HG03520 (cell line): Measurements from ENCODE around the gene MIA.
"Not testable (repeated sequence)": the region's sequence is repeated elsewhere in the genome, so short reads cannot be mapped to it uniquely, and the experiment has no call there.

Source experiments
- ATAC-seq: cut with Tn5 transposase; IDR thresholded peaks from one replicate; pipeline ENCODE4 v1.9.1; 2021; ENCODE audit warnings: mild to moderate bottlenecking, moderate library complexity; ENCODE audit not compliant: unreplicated experiment

Gene MIA

DNA sequence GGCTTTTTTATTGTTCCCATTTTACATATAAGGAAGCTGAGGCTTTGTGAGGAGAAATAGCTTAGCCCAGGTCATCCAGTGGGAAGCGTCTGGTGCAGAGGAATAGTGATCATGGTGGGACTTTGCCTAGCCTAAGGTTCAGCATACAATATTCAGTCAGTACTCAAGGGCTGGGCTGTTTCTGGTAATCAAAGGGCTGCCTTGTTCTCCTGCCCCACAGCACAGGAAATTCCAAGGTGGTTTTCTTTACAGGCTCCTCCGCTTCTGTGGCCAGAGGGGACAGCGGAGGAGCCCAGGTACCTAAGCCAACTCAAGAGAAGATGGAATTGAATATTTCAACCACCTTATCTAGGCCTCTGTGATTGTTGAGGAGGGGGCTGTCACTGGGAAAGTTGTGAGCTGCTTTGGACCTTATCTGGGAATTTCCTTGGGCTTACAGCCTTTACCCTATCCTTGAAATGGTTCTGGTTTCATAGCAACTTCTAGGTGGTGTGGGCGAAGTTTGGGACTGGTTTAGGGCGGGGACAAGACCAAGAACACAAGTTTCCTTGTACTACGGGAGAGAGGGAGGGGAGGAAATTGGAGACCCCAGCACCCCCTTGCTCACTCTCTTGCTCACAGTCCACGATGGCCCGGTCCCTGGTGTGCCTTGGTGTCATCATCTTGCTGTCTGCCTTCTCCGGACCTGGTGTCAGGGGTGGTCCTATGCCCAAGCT lies at the start of gene MIA:
Gene MIA, plus strand, starts transcription at position 606 of the 716 bp plus-strand sequence. Its CDS starts 22 bp downstream, at position 628.
- no peak for ATAC-seq

DNA sequence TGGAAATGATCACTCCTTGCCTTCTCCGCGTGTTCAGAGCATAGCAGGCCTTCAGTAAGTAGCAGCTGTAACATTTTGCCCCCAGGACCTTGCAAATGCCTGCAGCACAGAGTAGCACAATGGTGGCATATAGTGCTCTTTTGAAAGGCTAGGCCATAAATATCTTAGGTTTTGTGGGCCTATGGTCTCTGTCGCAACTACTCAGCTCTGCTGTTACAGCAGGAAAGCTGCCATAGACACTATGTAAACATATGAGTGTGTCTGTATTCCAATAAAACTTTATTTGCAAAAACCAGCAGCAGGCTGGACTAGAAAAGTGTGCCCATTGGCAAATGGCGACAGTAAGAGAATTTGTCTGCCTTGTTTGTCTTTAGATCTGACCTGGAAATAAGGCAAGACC lies 49.0 kb upstream of the MIA start:
- no peak for ATAC-seq

DNA sequence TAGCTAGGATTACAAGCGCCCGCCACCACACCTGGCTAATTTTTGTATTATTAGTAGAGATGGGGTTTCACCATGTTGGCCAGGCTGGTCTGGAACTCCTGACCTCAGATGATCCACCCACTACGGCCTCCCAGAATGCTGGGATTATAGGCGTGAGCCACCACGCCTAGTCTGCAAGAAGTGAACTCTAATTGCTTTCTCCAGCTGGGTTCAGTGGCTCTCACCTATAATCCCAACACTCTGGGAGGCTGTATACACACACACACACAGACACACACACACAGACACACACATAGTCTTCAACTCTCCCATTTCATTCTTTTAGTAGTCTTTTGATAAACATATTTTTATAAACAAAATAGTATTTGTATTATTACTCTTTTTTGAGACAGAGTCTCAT lies 45.3 kb upstream of the MIA start:
- not testable (repeated sequence) for ATAC-seq

DNA sequence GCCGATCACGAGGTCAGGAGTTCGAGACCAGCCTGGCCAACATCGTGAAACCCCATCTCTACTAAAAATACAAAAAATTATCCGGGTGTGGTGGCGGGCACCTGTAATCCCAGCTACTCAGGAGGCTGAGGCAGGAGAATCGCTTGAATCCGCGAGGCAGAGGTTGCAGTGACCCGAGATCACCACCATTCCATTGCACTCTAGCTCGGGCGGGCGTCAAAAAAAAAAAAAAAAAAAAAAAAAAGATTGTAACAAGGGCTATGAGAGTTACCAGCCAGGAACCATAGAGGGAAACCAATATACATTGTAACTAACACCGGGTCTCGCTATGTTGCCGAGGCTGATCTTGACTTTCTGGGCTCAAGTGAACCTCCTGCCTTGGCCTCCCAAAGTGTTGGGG lies 43.0 kb upstream of the MIA start:
- ATAC-seq: not testable (repeated sequence)

DNA sequence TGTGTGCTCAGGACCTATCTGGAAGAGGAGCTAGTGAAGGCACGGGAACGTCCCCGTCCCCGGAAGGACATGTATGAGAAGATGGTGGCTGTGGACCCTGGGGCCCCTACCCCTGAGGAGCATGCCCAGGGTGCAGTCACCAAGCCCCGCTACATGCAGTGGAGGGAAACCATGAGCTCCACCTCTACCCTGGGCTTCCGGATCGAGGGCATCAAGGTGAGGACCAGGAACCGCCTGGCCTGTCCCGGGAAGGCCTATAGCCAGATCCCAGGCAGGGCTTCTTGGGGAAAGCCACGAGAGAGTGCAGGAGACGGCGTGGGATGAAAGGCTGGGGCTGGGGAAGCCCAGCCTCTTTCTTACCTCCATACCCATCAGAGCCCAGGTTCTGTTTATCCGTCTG lies 42.2 kb upstream of the MIA start:
- ATAC-seq: no peak

DNA sequence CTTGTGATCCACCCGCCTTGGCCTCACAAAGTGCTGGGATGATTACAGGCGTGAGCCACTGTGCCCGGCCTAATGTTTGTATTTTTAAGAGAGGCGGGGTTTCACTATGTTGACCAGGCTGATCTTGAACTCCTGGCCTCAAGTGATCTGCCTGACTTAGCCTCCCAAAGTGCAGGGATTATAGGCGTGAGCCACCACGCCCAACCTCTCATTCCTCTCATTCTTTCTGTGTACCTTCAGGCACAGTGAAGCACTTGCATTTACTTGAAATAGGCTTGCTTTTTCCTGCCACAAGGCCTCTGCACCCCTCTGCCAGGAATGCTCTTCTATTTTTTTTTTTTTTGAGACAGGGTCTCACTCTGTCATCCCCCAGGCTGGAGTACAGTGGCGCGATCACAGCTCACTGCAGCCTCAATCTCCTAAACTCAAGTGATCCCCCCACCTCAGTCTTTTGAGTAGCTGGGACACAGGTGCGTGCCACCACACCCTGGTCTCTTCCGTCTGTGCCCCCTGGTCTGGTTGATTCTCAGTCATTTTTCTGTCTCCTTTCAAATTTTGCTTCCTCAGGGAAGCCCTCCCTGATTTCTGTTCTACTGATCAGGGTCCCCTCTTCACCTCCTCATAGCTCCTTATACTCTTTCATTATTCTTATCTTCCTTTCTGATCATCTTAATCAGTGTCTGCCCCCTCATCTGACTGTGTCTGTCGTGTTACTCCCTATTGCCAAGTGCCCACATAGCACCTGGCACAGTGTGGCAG lies 40.1 kb upstream of the MIA start:
- ATAC-seq: no peak

DNA sequence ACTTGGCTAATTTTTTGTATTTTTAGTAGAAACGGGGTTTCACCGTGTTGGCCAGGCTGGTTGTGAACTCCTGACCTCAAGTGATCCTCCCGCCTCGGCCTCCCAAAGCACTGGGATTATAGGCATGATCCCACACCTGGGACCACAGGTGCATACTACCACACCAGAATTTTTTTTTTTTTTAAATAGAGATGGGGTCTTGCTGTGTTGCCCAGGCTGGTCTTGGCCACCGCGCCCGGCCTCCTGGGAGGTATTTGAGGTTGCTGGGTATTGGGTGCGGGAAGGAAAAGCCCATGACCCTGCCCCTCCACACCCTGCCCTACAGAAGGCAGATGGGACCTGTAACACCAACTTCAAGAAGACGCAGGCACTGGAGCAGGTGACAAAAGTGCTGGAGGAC lies 38.7 kb upstream of the MIA start:
- no peak for ATAC-seq

DNA sequence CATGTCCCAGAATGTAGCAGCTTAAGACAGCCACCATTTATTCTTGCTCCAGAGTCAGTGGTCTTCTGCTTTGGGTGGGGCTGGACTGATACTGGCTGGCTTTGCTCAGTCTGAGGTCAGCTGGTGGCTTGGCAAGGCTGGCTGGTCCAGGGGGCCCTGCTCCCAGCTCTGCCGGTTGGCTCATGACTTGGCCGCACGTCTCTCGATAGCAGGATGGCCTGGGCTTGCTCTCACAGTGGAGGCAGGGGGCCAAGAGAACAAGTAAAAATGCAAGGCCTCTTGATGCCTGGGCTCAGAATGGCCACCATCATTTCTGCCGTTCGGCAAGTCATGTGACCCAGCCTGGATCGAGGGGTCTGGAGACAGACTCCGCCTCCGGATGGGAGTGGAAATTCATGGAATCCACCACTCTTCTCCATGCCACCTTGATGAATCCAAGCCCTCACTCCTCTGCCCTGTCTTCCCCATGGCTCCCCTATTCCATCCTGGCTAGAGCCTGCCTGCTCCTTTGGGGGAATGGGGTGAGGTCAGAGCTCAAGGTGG lies 38.1 kb upstream of the MIA start:
- no peak for ATAC-seq

DNA sequence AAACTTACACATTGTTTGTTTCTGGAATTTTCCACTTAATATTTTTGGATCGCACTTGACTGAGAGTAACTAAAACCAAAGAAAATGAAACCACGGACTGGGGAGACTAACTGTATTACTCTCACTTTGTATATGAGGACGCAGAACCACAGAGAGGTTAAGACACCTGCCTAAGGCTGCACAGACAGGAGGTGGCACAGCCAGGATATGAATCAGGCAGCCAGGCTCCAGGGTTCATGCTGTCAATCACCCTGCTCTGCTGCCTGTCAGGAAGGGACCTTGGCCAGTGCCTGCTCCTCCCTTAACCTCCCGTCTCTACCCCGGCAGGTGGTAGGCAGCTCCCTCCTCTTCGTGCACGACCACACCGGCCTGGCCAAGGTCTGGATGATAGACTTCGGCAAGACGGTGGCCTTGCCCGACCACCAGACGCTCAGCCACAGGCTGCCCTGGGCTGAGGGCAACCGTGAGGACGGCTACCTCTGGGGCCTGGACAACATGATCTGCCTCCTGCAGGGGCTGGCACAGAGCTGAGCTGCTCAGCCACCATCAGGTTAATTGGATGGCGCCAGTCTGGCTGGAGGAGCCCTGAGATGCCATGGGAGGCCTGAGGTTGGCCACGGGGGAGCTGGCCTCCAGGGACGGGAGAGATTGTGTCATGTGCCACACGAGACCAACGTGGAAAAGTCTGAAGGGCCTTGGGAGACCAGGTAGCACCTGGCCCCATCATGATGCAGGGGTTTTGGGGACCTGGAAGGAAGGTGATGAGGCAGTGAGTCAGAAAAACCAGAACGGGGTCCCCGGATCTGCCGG lies 36.1 kb upstream of the MIA start:
- ATAC-seq: no peak

DNA sequence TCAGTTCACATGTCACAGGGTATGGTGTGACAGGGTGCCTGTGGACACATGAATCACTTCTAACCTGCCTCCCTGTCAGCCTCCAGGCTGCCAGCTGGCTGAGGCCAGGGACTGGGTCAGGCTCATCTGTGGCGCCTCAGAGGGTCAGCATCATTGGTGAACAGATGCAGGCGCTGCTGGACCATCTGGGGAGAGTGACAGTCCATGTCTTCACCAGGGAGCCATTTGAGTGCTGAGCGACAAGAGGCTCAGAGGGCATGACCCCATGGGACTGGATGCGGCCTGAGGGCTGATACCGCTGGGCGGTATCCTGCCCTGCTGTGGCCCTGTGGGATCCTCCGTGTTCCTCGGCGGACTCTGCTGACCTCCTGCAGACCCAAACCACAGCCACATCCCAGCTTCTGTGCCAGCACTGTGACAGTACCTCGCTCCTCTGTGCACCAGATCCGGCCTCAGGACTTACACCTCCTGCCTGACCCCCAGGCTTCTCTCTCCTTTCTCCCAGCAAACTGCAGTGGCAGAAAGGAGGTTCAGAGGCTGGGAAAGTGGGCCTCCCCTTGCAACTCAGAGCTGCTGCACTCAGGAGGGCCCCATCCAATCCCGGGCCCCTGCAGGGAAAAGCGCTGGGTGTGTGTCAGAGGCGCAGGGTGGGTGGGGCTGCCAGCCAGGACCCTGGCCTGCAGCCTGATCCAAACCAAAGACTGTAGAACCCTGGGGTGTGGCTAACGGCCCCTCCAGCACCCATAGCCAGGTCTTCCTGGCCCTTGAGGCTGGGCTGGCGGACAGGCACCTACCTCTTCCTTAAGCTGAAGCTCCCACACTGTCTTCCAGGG lies 35.2 kb upstream of the MIA start:
- ATAC-seq: no peak

DNA sequence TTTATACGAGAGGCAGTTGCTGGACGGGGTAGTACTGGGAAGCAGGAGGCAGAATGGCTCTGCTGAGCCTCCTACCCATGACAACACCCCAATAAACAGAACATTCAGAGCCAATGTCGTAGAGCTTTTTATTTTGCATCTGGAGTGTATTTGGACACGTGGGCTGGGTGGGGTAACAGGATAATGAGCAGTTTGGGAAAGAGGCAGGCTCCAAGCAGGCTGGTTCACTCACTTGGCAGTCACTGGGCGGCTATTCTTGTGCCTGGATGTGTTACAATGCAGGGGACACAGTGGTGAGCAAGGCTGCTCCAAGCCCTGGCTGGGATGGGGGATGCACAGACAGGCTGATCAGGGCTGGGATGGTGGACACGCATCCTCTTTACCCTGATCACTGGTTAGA lies 34.6 kb upstream of the MIA start:
- no peak for ATAC-seq

DNA sequence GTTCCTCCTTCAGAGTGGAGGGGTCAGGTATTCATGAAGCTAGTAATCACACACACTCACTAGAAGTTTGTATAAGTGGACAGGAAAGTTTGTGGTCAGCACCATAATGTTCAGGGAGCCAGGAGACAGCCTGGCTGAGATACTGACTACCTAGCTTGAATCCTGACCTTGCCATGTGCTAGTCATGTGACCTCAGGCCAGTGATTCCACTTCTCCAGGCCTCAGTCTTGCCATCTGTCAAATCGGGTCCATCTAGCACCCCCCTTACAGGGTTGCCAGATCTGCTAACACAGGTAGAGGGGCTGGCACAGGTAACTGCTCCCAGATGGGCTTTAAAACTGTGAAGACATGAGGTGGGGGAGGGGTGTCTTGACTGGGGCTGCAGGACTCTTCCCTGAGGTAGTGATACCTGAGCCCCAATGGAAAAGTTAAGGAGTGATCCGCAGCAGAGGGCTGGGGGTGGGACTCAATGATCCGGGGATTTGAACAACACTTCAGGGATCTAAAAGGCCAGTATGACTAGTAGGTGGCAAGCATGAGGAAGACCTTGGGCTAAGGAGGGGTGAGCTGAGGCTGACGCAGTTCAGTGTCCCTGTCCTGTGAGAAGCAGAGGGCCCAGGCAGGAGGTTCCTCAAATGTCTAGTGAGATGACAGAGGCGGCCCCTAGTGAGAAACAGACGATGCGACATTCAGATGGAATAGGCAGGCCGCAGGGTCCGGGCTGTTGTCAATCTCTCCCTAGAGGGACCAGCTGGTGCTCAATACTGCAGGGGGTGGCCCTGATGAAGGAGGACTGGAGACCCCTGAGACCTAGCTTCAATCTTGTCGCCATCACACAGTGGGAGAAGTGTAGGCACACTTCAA lies 33.6 kb upstream of the MIA start:
- no peak for ATAC-seq

DNA sequence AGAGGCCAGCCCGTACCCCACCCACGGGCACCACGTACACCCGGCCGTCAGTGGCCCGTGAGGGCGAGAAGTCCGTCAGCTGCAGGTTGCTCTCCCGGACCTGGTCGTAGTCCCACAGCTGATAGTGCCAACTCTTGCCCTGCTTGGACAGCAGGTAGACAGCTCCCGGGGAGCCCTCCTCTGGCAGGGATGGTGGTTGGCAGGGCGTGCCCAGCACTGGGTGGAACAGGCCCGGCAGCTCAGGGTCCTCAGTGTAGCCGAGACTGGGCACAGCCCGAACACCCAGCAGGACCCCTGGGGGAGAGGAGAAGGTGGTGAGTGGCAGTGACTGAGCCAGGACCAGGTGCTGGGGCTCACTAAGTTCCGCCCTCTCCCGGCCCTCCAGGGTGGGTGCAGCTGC lies 32.8 kb upstream of the MIA start:
- no peak for ATAC-seq

DNA sequence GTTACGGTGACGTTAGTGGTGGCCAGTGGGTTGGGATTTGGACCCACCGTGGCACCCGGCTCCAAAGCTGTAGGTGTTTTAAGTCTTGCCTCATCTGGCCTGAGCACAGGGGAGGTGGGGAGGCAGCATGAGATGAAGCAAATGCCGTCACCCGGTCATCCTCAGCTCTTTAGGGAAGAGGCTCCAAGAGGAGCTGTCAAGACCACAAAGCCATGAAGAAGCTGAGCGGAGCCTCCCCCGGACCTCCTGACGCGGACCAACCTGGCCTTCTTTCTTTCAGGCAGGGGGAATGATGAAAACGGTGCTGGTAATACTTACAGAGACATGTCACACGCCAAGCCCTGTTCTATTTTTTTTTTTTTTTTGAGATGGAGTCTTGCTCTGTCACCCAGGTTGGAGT lies 32.4 kb upstream of the MIA start:
- ATAC-seq: no peak

DNA sequence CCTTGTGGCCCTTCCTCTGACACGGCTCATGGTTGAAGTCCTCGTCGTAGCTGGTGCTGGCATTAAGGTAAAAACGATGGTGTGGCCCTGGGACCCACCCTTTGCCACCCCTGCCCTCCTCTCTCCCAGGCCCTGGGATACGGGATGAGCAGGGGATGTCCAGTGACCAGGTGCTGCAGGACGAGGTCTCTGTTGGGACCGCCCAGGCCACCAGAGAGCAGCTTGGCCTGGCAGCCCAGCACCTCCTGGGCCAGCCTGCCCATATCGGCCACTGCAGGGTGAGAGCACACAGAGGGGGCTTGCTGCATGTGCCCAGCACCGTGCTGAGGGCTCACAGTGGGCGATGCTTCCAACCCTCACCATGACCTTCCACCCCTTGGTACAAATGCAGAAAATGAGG lies 31.4 kb upstream of the MIA start:
- no peak for ATAC-seq

DNA sequence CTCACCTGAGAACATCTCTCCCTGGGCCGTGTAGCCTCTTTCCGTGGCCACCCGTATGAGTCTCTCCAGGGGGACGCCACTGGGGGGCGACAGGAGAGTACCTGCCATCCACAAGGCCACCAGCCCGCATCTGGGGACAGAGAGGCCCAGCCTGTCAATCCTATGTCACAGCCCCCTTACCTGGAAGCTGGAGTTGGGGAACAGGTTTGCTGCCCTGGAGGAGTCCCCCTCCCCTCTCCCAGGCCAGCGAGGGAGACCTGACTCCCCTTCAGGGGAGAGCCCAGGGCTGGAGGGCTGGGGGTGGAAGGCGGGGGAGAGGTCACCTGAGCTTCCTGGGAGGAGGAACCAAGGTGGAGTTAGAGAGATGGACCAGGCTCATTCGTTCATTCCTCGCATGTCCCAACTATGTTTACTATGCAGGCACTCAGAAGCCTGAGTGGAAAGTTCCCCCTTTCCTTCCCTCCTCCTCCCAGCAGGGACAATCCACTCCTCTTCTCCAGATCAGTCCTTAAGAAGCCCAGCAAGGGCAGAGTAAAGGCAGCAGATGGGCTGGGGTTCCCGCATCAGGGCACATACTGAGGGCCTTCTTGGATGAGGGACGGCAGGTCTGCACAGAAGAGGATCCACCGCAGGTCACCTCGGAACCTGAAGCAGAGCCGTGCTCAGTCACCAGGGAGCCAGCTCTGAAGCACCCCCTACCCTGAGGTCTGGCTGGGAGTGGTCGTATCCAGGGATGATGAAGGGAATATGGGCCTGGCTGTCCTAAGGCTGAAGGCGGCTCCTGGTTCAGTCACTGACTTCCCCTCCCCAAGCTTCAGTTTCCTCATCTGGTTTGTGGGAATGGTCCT lies 30.5 kb upstream of the MIA start:
- no peak for ATAC-seq

DNA sequence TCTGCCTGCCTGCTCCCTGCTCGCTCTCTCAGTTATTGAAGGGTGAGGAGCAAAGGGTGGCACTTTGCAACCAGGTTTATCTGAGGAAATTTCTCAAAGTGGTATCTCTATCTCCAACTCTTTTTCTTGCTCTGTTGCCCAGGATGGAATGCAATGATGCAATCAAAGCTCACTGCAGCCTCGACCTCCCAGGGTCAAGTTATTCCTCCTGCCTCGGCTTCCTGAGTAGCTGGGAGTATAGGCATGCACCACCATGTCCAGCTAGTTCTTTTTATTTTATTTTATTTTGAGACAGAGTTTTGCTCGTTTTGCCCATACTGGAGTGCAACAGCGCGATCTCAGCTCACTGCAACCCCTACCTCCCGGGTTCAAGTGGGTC lies 29.9 kb upstream of the MIA start:
- no peak for ATAC-seq

DNA sequence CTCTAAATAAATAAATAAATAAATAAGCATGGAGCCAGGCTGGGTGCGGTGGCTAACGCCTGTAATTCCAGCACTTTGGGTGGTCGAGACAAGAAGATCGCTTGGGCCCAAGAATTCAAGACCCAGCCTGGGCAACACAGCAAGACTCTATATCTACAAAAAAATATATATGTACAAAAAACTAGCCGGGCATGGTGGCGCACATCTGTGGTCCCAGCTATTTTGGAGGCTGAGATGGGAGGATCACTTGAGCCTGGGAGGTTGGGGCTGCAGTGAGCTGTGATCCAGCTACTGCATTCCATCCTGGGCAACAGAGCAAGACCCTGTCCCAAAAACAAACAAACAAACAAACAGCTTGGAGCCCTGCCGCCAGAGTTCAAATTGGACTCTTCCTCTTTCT lies 27.8 kb upstream of the MIA start:
- ATAC-seq: no peak
